ENCODE data around the gene ZFHX3.

Gene ZFHX3

DNA sequence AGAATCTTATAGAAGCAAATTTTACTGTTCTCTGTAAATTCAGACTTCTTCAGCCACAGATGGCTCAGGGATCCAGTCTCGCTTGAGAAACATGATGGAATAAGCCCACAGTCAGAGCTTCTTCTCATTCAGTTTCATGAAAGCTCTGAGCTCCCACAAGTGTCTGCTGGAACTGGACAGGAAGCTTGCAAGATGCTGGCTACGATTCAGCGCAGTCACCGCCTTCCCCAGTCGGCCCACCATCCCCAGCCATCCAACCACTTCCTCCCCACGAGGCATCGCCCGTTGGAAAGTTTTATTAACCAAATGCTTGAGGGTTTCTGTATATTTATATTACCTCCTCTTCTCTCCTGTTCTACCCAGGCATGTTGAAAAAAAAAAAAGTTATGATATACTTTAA, 171.7 kb downstream of the ZFHX3 start:
- ChIA-PET POLR2A (no interaction called here), CTCF (interaction anchor here (1.0 to 2.0 kb wide), 2 partner anchors 19 to 44 kb away, joined by 3 to 4 read pairs; no protein-coding TSS in a partner anchor)
- no peak for TF ChIP-seq CTCF (IDR thresholded peaks at IDR 0.05; ENCODE audit: control extremely low read depth, extremely low read depth, low read depth, missing control alignments)
- peak; percentile 39 for DNase-seq (ENCODE audit: extremely low spot score)

DNA sequence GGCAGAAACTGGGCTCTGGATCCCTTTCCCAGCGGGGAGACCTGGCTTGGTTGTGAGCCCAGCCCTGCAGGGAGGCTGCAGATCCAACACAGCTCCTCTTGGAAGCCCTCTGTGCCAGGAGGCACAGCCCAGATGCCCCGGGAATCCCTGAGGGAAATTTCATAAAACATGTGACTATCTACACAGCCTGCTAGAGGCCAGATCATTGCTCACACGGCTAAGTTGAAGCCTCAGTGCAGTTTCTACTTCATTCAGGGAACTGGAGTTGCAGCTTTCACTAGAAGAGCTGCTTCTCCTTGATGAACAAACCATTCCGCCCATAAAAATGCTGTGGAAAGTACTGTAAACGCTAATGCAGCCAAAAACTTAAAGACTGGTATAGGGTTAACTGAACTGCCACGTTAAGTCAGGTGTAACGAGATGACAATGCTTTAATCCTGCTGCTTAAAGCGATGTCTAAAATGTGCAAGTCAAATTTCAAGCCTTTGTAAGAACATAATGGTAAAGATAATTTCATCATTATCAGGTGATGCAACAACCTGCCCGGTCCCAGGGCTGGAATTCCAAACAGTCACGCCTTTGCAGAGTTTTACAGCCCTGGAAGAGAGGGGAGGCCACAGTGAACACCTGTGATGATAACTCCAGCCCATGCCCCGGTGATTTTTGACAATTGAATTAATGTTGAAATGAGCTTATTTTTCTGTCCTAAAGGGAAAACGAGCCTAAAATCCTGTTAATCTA, 172.5 kb downstream of the ZFHX3 start:
- CTCF ChIA-PET = interaction anchor here (1.0 to 2.0 kb wide), 2 partner anchors 15 to 19 kb away, joined by 3 to 4 read pairs; no protein-coding TSS in a partner anchor
- POLR2A ChIA-PET = no interaction called here
- no peak for TF ChIP-seq CTCF (IDR thresholded peaks at IDR 0.05; ENCODE audit: control extremely low read depth, extremely low read depth, low read depth, missing control alignments)
- no peak for DNase-seq (ENCODE audit: extremely low spot score)

DNA sequence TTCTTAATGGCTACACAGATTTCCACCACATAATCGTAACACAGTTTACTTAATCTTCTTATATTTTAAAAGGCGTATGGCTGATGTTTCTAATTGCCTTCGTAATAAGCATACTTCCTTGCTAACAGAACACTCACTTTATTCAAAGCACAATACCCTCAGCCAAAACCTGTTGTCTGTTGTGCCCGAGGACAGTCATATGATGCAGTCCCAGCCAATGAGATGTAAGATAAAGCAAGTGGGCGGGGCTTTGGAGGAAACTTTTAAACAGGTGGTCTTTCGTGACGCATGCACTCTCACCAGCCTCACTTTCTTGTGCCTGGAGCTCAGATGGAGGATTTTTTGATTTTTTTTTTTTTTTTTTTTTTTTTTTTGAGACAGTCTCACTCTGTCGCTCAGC, 174.1 kb downstream of the ZFHX3 start:
- CTCF ChIA-PET = no interaction called here
- no peak for TF ChIP-seq CTCF (IDR thresholded peaks at IDR 0.05; ENCODE audit: control extremely low read depth, extremely low read depth, low read depth, missing control alignments)
- POLR2A ChIA-PET = no interaction called here

GRCh38 chr16:72873044-72873443, 174.9 kb downstream of the ZFHX3 start:
- DNase-seq (ENCODE audit: extremely low spot score) = no peak
- no peak for TF ChIP-seq CTCF (IDR thresholded peaks at IDR 0.05; ENCODE audit: control extremely low read depth, extremely low read depth, low read depth, missing control alignments)
- ChIA-PET POLR2A (no interaction called here), CTCF (no interaction called here)

More for the DNA sequence above, 174.1 kb downstream of the ZFHX3 start:
- DNase-seq (ENCODE audit: extremely low spot score) = no peak

- no peak for DNase-seq (ENCODE audit: extremely low spot score)
- ChIA-PET POLR2A (no interaction called here), CTCF (no interaction called here)
- TF ChIP-seq CTCF (IDR thresholded peaks at IDR 0.05; ENCODE audit: control extremely low read depth, extremely low read depth, low read depth, missing control alignments) = no peak
Observed at GRCh38 chr16:72865835-72866234, 182.1 kb downstream of the ZFHX3 start.

DNA sequence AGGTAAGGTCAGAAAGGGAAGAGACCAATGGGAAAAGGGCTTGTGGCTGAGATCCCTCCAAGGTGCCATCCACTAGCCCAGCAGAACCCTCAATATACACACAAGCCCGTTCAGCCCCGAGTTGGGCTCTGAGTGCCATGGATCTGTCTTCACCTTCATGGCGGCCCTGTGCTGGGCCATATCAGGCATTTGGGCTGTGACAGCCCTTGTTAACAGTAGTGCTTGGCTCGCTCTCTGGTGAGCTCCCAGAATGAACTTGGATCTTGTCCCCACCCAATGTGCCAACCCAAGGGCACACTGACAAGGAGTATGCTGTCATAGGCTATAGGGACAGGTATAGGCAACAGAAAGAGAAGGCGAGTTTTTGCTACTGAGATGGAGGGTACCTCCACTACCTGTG, 182.7 kb downstream of the ZFHX3 start:
- ChIA-PET CTCF (no interaction called here), POLR2A (no interaction called here)
- no peak for TF ChIP-seq CTCF (IDR thresholded peaks at IDR 0.05; ENCODE audit: control extremely low read depth, extremely low read depth, low read depth, missing control alignments)
- DNase-seq (ENCODE audit: extremely low spot score) = no peak

Data from GM10248 (cell line).